A549 treated with AZD2906 at 1 μM for 4 hours (cell line): Measurements from ENCODE around the gene HSPA5. TPM values are rescaled to one million over a fixed set of nuclear protein-coding genes. Genes with fewer than 3 reads are reported as not detected.

Experiments
- total RNA-seq: library from RNA; stranded (reverse); fragments of 200-300 nt; extraction: Qiagen RNA extraction; gene quantifications from 5 replicates; pipeline ENCODE4 v1.2.3, GENCODE V29; 2022

Gene HSPA5
- total RNA-seq = 318 to 370 TPM (median 355 TPM) in 5 replicates

DNA sequence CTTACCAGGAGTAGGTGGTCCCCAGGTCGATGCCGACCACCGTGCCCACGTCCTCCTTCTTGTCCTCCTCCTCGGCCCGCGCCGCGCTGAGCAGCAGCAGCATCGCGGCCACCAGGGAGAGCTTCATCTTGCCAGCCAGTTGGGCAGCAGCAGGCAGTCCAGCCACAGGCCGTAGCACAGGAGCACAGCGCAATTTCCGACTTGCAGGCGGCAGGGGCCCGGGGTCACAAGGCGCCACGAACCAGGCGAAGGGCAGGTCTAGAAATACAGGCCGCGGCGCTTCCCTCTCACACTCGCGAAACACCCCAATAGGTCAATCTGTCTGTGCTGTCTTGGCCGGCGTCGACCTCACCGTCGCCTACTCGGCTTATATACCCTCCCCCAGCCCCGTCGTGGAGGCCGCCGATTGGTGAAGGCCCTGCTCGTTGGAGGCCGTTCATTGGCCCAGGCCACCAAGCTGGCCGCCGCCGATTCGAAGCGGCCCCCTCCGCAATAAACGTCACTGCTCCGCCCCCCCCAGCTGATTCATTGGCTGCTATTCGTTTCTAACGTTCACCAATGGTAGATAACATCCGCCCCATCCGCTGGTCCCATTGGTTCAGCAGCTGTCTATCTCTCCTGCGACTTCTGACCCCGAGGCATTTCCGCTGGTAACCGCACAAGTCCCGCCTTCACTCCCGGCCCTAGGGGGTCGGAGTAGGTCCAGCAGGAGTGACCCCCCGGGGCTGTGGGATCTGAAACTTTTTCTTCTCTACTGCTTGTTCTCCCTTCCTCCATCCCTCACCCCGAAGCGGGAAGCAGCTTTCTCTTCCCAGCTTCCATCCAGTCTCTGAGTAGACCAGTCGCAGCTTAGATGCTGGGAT is at the start of gene HSPA5:
Gene HSPA5, minus strand, starts transcription at position 344 of the 863 bp plus-strand sequence. Its CDS starts 217 bp downstream, at position 127.

DNA sequence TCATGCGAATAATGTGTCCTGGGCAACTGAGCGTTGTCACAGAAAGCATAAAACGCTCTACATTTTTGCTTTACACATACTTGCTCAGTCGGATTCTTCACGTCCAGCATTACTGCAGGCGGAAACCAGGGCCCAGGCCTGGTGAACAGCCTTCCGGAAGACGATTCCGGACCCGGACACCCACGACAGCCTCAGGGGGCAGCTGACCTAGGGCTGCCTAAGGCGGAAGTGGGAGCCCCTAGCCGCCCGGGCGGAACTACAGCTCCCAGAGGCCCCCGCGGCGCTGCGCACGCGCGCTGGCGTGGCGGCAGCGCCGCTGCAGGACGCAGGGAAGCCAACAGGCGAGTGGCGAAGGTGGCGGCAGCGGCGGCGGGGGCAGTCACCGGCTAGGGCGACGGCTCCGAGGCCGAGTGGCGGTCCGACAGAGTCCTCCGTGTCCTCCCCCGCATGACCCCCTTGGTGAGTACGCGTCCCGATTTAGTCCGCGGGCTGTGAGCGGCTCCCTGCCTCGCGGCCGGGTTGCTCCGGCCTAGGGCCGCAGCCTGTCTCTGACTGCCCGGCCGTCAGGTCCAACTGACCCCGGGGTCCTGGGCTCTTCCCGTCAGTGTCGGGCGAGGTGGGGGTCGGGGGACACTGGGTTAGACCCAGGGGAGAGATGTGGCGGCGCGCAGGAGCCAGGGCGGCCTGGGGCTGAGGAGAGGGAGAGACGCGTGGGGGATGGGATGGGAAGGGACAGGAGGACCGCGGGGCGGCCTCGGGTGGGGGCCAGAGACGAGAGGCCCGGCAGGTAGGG is 20.6 kb upstream of the HSPA5 start, which contains the start of gene GAPVD1:
Gene GAPVD1, plus strand, starts transcription at position 326 of the 793 bp plus-strand sequence. CDS start 37,096 bp downstream, outside the sequence.

DNA sequence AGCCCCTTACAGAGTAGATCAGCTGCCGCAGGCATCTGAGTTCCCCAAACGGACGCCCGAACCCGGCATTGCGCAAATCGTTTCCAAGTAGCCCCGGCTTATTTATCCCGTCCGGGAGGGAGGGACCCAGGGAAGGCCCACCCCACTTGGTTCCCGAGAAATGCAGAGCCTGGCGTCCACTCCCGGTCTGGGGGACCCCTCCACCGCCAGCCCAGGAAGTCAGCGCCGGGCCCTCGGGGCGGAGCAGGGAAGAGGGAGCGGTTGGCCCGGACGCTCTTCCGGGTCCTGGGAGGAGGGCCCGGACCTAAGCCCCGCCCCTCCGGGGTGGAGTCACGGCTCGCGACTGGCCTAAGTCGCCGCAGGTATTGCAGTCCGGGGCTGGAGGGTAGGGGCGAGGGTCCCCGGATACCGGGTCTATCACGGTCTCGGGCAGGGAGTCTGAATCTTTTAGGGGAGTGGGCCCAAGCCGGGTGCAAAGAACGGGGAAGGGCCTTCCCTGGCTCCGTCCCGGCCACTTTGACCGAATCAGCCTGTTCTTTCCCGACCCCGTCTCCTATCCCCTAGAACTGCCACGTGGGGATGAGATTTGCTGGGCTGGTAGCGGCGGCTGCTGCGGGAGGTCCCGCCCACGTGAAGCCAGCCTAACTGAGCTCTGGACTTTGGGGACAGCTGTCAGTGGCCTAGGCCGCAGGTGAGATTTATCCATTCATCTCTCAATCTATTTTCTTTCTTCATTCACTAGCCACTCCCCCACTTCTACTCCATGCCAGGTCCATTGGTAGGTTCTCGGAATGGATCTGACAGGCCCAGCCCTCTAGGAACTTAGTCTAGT is 40.7 kb downstream of the HSPA5 start, which contains the start of gene RABEPK:
Gene RABEPK, plus strand, starts transcription at position 327 of the 832 bp plus-strand sequence. CDS start 2,472 bp downstream, outside the sequence.

DNA sequence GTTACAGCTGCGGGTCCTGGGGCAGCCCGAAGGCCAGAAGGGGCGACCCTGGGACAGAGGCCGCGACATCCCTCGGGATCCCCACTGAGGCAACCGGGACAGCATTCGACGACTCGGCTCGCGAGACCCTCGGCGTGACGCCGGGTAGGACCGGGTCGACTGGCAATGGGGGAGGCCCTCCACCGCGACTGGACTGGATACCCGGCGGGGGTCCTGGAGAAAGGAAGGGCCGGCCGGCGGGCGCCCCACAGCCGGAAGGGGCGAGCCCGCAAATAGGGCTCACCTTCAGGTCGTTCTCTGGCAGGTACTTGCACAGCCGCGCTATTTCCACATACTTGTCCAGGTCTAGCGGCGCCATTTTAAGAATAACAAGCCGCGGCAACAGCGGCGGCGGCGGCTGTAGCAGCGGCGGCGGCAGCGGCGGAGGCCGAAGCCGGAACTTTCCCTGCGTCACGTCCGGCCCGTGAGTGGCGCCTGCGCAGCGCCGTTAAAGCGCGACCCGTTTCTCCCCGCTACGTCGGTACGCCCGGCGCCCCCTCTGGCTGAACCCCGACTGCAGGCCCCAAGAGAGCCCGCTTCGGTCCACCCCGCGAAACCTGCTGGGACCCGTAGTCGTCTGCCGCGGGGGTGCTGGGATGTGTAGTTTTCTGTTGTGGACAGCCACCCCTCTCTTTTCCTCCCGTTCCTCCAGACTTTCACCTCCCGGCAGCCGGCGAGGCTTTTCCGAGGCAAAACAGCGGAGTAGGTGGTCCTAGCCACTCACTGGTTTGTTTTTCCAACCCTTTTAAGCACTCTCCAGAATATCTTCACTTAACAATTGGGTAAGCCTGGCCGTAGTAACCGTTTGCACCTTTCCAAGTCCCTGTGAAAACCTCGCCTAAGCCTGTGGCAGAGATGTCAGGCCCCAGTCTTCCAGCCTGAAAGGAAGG is 51.5 kb downstream of the HSPA5 start, which contains the start of gene PPP6C:
Gene PPP6C, minus strand, starts transcription at position 443 of the 929 bp plus-strand sequence. Its CDS starts 85 bp downstream, at position 358.

Other genes with a start within 250 kb of the HSPA5 start
- gene SCAI, start 97.8 kb downstream of the HSPA5 start, total RNA-seq = 1.3 to 1.7 TPM (median 1.4 TPM) in 5 replicates
- 24.1 to 26.0 TPM (median 25.7 TPM) in 5 replicates for gene PPP6C, start 51.5 kb downstream of the HSPA5 start, total RNA-seq
- 35.7 to 41.2 TPM (median 38.5 TPM) in 5 replicates for gene RABEPK, start 40.8 kb downstream of the HSPA5 start, total RNA-seq
- gene GAPVD1, start 20.5 kb upstream of the HSPA5 start, total RNA-seq = 11.1 to 16.4 TPM (median 14.1 TPM) in 5 replicates